GM21423 (cell line): ENCODE measurements around the gene OTOS.

Experiments used
- ATAC-seq: cut with Tn5 transposase; IDR thresholded peaks from one replicate; pipeline ENCODE4 v1.9.1; 2021; ENCODE audit warnings: mild to moderate bottlenecking, moderate library complexity; ENCODE audit not compliant: unreplicated experiment

Gene OTOS

DNA sequence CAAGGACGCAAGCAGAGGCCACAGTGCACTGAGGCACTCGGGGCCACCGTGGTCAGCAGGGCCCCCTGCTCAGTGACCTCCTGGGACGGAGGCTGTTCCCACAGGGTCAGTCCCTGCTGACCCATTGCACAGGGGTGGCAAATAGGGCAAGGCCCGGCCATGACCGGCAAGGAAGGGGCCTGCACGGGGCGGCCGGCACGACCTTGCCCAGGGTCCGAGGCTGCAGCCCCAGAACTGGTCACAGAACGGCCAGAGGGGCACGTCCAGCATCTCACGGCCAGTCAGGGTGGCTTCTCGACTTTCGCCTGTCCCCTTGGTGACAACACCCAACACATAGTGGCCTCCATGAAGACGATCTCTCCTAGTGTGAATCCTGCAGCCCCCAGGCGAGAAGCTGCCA is 27.6 kb upstream of the OTOS start:
- no peak for ATAC-seq

DNA sequence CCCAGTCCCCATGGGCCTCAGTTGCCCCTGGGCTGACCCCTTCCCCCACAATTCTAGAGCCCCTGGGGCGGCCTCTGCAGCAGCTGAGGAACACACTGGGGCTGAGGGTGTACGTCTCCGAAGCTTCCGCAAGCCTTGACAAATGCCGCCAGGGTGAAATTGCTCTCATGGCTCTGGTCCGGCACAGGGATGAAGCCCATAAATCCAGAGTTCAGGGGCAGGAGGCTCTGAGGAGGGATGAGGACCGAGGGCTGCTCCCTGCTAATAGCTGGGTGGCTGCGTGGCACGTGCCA is 27.1 kb upstream of the OTOS start:
- ATAC-seq = no peak

DNA sequence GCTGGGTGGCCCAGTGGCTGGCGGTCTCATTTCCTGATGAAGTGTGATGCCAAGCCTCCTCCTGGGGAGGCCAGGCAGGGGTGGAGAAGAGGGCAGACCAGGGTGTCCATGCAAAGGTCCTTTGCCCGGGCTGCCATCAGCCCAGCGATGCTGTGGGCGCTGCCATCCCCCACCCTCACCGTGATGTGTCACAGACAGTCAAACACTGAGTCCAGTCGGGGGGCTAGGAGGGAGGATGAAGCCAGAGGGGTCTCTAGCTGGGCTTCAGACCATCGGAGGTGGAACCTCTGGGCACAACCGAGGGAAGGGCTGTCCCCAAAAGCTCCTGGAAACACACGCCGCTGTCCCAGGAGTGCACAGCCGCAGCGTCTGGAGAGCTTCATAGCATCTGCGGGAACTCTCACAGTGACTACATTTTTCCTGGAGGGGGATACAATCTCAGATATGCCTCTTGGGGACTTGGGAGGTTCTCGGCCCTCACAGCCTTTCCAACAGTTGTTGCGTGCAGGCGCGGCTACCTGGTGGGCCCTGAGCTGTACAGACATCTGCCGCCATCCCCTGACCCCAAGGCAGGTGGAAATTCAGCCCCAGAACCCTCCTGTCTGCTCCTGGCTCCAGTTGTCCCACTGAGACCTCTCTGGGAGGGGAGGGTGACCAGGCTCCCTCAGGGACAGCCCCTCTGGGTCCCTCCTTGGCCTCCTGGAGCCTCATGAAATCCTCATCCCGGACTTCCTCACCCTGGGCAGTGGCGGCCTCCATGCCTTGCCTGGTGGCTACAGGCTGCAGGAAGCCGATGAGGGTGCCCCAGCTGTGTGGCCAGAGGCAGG is 26.5 kb upstream of the OTOS start:
- no peak for ATAC-seq

DNA sequence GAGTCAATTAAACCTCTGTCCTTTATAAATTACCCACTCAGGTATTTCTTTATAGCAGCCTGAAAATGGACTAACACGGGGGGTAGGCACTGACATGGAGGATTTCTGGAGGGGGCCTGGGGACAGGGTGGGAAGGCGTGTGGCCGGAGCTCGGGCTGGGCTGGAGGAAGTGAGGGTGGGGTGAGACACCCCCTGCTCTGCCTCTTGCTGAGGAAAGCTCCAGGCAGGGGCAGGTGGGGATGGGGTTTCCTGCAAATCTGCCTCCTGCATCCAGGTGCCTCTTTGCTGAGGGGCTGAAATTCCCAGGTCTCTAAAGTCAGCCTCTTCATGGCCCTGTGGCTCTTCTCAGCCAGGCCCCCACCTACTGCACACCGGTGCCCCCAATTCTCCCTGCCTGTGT is 25.7 kb upstream of the OTOS start:
- no peak for ATAC-seq

DNA sequence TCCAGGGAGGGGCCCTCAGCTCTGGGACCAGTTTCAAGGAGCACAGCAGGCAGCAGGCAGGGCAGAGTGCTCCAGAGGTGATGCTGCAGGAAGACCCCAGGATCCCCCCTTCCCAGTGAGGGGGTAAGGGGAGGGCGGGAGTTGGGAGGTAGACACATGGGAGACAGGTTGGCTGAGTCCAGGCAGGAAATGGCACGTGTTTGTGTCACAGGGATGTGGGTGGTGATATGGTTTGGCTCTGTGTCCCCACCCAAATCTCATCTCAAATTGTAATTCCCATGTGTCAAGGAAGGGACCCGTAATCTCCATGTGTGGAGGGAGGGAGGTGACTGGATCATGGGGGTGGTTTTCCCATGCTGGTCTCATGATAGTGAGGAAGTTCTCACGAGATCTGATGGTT is 25.2 kb upstream of the OTOS start:
- ATAC-seq = no peak

DNA sequence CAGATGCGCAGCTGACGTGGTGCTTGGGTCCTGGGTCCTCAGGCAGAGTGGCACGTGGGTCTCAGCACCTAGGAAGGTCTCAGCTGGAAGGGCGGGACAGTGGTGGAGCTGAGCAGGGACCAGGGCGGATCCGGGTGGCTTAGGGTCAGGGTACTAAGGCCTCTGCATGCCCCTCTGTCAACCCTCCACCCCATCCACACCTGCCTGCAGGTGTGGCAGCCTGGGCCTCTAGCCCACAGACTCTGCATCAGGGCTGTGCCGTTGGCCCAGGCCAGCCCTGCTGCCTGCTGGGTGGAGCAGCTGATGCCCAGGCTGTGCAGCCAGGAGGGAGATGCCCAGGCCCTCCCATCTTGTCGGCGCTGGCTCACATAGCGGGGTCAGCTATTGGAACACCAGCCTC is 24.6 kb upstream of the OTOS start:
- no peak for ATAC-seq

DNA sequence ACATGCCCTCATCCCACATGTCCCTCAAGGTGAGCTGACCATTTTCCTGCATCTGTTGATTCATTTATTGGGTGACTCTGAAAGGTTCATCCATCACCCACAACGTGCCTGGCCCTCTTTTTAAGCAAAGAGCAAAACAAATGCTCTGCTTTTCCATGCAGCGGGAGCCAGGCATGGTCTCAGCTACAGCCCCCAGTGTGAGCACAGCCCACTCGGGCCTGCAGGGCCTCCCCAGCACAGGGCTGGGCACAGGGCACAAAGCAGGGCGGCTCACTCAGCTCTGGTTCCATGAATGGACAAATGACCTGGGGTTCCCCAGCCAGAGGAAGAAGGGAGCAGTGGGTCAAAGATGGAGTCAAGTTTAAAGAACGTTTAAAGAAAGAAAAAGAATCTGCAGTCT is 24.1 kb upstream of the OTOS start:
- no peak for ATAC-seq

DNA sequence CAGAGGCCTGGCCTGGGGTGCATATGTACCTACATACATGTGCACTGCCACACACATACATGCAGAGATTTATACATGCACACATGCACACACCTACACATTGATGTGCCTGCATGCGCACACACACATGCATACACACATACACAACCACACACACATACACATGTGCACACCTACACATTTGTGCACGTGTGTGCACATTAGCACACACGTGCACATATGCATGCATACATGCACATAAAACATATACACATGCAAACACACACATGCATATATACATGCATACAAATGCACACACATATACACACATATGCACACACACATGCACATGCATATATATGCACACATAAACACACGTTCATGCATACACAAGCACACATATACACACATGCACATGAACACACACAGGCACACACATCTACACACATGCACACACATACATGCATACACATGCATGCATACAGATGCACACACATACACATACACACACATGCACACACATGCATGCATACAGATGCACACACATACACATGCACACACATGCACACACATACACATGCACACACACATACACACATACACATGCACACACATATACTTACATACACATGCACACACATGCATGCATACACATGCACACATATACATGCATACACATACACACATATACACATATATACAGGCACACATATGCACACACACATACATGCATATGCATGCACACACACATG is 23.6 kb upstream of the OTOS start:
- no peak for ATAC-seq

DNA sequence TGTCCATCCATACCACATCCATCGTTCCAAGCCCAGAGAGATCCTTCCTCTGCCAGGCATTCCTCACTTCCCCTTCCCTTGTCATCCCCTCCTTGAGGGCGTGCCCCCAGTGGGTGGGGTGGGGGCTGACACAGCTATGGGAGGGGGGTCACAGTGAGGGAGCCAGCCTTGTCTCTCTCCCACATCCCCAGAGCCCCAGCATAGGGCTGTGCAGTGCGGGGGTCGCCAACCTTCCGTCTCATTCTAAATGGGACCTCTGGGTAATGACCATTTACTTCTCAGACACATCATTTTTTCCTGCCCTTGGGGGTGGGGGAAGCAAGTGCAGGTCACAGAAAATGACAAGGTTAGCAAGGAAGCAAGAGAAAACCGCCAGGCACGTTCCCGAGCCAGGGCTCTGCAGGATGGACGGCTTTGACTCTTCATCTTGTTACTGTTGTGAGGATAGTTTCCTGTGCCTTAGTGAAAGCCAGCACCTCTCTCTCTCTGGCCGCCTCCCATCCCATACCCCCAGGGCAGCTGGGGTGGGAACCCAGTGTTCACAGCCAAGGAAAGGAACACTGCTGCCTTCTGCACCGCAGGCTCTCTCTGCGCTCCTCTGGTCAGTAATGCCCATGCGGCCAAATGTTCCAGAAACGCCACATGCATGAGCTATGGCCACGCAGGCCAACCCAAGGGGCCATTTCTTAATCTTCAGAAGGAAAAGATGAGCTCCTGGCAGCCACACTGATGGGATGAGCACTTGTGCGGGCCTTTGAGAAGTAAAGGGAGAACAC is 22.7 kb upstream of the OTOS start:
- ATAC-seq = no peak

DNA sequence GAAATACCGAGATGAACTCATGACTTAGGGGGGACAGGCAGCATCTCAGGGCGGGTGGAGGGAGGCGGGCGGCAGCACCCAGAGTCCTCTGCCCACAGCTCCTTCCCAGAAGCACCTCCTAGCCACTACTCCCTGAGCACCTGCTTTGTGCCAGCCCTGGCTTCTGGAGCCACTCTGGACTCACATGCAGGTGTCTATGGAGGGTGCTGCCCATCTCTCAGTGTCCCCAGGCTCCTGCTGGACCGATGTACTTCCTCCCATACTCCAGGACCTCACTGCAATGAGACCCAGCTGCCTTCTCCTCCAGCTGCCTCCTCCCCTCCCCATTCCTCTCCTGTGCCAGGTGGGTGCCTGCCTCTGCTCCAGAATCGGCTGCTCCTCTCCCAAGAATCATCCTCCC is 22.1 kb upstream of the OTOS start:
- ATAC-seq = no peak

DNA sequence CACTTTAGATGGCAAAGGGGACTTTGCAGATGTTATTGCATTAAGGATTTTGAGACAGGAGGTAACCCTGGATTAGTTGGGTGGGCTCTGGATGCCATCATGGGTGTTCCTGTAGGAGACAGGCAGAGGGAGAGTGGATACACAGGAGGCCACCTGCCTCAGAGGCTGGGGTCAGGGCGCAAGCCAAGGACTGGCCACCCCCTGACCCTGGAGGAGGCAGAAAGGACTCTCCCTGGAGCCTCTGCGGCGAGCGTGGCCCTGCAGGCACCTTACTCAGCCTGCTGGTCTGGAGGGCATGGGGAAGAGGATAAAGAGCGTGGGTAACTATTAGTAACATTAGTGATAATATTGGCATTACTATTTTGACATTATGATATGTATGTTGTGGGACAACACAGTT is 21.6 kb upstream of the OTOS start:
- no peak for ATAC-seq

DNA sequence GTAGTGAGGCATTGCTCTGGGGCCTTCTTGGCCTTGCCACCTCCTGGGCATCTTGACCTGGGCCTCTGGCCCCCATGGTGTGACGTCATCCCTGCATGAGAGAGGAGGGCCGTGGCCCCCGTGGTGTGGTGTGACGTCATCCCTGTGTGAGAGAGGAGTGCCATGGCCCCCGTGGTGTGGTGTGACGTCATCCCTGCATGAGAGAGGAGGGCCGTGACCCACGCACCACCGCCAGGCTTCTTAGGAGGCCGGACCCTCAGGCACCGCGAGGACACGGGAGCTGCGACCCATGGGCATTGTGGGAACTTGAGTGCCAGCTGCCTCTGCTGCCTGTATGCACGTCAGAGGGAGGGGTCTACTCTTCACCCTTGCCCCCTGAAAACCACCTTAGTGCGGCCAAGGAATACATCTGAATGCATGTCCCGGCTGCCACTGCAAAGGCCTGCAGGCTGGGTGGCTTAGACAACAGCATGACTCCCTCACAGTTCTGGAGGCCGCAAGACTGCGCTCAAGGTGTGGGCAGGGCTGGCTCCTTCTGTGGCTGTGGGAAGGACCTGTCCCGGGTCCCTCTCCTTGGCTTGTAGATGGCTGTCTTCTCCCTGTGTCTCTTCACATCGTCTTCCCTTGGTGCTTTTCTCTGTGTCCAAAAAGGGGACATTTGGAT is 20.8 kb upstream of the OTOS start:
- ATAC-seq = no peak

DNA sequence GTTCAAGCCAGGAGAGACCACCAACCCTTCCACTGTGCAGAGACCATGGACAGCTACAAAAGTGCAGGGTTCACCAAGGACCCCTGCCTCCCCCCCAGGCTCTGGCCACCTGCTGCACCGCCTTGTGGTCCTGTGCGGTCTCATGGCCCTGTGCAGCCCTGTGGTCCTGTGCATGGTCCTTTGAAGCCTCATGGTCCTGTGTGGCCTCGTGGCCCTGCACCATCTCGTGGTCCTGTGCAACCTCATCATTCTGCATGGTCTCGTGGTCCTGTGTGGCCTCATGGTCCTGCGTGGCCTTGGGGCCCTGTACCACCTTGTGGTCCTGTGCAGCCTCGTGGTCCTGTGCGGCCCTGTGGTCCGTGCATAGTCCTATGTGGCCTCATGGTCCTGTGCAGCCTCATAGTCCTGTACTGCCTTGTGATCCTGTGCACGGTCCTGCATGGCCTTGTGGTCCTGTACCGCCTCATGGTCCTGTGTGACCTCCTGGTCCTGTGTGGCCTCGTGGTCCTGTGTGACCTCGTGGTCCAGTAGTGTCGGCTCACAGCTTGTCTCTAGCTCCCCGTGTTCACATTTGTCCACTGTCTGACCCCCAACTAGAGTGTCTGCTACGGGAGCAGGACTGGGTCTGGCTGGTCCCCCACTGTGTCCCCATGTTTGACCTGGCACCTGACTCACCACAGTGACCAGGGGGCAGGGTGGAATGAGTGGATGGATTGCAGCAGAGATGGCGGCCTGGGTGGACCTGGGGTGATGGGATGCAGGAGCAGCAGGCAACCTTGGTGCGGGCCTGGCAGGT is 20.0 kb upstream of the OTOS start:
- no peak for ATAC-seq

DNA sequence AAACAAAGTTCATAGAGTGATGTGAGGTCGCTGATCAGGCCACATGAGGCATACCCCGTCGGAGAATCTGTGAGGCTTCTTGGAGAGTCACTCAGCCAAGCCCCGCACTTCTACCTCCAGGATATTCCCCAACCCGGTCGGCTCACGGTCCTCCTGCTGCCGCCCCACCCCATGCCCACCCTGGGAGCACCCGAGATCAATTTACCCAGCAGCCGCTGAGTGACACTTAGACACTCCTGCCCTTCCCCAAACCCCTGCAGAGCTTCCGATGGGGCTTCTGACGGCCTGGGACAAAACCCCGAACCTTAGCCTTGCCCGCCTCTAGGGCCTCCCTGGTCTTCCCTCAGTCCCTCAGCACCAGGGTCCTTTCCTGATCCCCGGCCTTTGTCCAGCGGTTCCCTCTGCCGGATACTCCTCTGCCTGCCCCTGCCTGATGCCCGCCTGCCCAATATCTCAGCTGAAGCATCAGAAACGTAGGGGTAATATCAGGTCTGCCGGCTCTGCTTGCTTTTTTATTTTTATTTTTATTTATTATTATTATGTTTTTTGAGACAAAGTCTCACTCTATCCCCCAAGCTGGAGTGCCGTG is 18.9 kb upstream of the OTOS start:
- no peak for ATAC-seq

DNA sequence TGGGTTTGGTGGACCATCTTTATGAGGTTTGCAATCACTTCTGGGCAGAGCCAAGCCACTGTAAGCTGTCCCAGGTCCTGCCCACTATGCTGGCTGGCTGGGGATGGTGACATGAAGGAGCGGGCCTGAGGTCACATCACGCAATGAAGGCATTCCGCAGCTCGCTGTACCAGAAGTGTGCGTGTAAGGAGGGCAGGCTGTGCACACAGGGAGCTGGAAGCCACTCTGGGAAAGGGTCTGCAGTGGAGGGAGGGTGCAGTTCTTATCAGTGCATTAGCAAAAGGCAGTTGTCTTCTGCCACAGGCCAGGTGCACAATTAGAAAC is 16.7 kb upstream of the OTOS start:
- no peak for ATAC-seq

DNA sequence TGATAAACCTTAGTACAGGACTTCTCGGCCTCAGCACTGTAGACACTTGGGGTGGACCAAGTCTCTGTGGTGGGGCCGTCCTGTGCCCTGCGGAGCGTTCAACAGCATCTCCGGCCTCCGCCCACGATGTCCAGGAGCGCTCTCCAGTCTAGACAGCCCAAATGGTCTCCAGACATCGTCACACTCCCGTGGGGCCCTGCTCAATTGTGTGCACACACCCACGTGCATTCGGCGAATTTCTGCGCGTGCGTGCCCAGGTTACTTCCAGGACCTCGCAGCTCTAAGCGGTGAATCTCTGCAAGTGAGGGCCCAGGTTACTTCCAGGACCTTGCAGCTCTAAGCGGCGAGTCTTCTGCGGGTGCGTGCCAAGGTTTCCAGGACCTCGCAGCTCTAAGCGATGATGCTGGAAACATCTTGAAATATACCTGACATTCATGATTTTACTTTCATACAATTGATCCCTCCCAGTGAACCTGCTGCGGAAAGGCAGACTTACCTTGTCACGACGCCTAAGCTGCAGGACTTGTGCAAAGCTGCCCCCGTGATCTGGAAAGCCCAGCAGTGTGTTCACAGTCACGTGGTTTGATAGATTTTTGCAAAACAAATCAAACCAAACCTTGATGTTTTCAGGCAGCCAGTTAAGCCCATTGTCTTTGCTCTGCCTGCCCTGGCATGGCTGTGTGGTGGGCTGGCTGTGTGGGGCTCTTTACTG is 16.1 kb upstream of the OTOS start:
- ATAC-seq = no peak

DNA sequence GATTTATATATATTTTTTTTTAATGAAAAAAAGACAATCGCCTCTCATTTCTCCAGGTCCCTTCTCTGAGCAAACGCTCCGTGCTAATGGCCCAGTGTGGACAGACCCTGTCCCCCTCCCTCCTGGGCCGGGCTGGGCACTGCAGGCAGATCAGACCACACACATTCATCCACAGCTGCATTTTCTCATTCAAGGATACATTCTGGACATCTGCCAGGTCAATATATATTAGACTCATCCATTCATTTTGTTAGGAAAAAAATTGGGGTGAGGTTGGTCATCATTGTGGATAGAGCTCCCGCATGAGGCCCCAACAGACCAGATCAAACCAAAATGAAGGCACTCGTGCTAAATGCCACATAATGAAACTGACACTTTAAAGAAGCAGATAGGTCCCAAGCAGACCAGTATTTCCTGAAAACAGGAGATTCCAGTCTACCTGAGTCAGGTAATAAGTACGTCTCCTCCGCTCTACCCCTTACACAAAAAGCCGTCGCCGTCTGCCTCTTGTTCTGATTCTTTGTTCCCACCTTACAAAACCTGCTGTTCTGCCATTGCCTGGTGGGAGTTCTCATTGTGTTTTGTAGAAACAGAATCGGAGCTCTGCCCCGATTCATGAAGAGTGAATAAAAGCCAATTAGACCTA is 15.4 kb upstream of the OTOS start:
- ATAC-seq = no peak

DNA sequence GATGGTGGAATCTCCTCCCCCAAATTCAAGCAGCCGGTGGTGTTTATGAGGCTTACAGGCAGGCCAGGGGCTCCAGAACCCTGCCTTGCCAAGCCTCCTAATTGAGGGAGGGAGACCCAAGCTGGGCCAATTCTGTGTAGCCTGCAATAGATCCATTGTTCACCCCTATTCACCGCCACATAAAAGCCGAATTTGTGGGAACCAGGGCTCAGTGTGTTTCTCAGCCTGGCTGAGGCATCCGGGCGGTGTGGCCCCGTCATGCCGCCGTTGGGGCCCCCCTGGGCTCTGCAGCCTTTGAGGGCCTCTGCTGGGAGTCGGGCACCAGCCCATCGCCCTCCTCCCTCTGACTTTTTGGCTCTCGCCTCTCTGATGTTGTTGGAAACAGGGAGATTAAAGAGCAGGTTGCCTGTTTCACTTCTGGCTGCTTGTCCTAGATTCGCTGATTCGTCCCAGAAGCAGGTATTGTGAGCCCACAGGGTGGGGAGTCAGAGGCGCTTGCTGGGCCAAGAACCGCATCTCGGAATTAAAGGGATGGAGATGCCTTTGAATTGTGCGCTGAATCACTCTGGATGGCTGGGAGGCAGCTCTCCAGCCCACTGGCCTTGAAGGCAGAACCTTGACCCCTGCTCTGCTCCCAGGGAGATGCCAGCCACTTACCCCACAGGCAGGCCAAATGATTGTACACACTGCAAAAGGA is 14.7 kb upstream of the OTOS start:
- no peak for ATAC-seq

DNA sequence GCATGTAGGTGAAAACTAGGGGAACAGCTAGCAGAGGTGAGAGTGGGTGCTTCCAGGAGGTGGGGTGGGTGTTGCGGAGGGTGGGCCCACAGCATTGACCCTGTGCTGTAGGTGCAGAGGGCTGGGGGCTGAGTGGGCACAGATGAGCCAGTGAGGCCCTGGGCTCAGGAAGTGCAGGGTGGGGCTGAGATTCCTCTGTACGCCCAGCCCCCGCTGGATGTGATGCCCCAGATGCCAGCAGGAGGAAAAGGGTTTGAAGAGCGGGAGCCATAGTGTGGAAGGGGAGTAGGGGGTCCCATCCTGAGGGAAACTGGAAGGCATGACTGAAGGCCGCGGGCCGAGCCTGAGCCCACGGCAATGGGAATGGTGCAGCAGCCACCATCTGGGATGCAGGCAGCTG is 14.1 kb upstream of the OTOS start:
- no peak for ATAC-seq
